Measurements from ENCODE around the gene FKBP3.

DNA sequence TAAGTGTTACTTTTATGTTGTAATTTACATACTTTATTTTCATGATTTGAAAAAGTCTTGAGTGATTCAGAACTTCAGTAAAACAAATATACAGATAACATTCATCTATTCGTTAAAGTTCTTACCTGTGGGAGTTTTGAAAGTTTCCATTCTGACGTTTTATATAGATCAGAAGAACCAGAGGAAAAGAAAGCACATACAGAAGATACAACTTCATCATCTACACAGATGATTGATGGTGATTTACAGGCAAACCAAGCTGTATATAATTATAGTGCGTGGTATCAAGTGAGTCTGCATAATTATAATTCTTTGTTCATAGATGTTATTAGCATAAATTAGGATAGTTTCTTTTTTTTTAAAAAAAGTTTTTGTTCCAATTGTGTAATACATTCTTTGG lies 20.0 kb downstream of the FKBP3 start:
- TF ChIP-seq, protein P1, sequence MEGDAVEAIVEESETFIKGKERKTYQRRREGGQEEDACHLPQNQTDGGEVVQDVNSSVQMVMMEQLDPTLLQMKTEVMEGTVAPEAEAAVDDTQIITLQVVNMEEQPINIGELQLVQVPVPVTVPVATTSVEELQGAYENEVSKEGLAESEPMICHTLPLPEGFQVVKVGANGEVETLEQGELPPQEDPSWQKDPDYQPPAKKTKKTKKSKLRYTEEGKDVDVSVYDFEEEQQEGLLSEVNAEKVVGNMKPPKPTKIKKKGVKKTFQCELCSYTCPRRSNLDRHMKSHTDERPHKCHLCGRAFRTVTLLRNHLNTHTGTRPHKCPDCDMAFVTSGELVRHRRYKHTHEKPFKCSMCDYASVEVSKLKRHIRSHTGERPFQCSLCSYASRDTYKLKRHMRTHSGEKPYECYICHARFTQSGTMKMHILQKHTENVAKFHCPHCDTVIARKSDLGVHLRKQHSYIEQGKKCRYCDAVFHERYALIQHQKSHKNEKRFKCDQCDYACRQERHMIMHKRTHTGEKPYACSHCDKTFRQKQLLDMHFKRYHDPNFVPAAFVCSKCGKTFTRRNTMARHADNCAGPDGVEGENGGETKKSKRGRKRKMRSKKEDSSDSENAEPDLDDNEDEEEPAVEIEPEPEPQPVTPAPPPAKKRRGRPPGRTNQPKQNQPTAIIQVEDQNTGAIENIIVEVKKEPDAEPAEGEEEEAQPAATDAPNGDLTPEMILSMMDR (IDR thresholded peaks at IDR 0.05; ENCODE audit: low read depth, low read length) = no peak
- TF ChIP-seq EZH2phosphoT487 (IDR thresholded peaks at IDR 0.05; ENCODE audit: low read depth) = no peak

Data from OCI-LY3 (cell line).